Mesendoderm (in vitro differentiated cells): ENCODE measurements around the gene BACH2.

Source experiments
- DNase-seq: peaks from one replicate; pipeline ENCODE4 v3.0.0; 2013
- H2AK5ac ChIP-seq: 2 replicates; pipeline ENCODE4 v1.6.1; 2013; ENCODE audit warnings: low read length, inconsistent platforms
- H2BK120ac ChIP-seq: 2 replicates; pipeline ENCODE4 v1.6.1; 2013; ENCODE audit warnings: low read depth, mild to moderate bottlenecking, low read length, moderate library complexity, mixed read lengths
- H2BK15ac ChIP-seq: replicated peaks from 2 replicates; pipeline ENCODE4 v1.6.1; 2013; ENCODE audit warnings: low read depth, mild to moderate bottlenecking, moderate library complexity
- H2BK5ac ChIP-seq: 2 replicates; pipeline ENCODE4 v1.6.1; 2013; ENCODE audit warnings: low read length, inconsistent platforms
- H3K18ac ChIP-seq: 2 replicates; pipeline ENCODE4 v1.6.1; 2013; ENCODE audit warnings: mild to moderate bottlenecking, low read length, mixed read lengths
- H3K23ac ChIP-seq: one replicate; pipeline ENCODE4 v1.6.1; 2013; ENCODE audit warnings: low read length
- H3K27ac ChIP-seq: 2 replicates; pipeline ENCODE4 v1.5.1; 2013; ENCODE audit warnings: low read depth, mild to moderate bottlenecking, inconsistent platforms, low read length, moderate library complexity
- H3K27me3 ChIP-seq: 2 replicates; pipeline ENCODE4 v1.6.1; 2013; ENCODE audit warnings: low read length, control low read depth, mild to moderate bottlenecking, inconsistent platforms; ENCODE audit not compliant: insufficient read depth, poor library complexity
- H3K36me3 ChIP-seq: 2 replicates; pipeline ENCODE4 v1.6.1; 2013; ENCODE audit warnings: low read length, inconsistent platforms; ENCODE audit not compliant: control insufficient read depth, insufficient read depth
- H3K4ac ChIP-seq: one replicate; pipeline ENCODE4 v1.6.1; 2013; ENCODE audit warnings: low read depth, mild to moderate bottlenecking, low read length, moderate library complexity
- H3K4me1 ChIP-seq: 2 replicates; pipeline ENCODE4 v1.6.1; 2013; ENCODE audit warnings: low read depth, low read length, inconsistent platforms; ENCODE audit not compliant: control insufficient read depth
- H3K4me2 ChIP-seq: 2 replicates; pipeline ENCODE4 v1.6.1; 2013; ENCODE audit warnings: low read length
- H3K4me3 ChIP-seq: 2 replicates; pipeline ENCODE4 v1.5.1; 2013; ENCODE audit warnings: mild to moderate bottlenecking, low read length
- H3K56ac ChIP-seq: one replicate; pipeline ENCODE4 v1.6.1; 2013; ENCODE audit warnings: low read length
- H3K79me1 ChIP-seq: 2 replicates; pipeline ENCODE4 v1.6.1; 2013; ENCODE audit warnings: low read length, inconsistent platforms
- H3K79me2 ChIP-seq: 2 replicates; pipeline ENCODE4 v1.6.1; 2013; ENCODE audit warnings: mild to moderate bottlenecking, low read length; ENCODE audit not compliant: control insufficient read depth, insufficient read depth
- H3K9ac ChIP-seq: 2 replicates; pipeline ENCODE4 v1.6.1; 2013; ENCODE audit warnings: low read length, inconsistent platforms
- H4K5ac ChIP-seq: one replicate; pipeline ENCODE4 v1.6.1; 2013; ENCODE audit warnings: low read length
- H4K8ac ChIP-seq: one replicate; pipeline ENCODE4 v1.6.1; 2013; ENCODE audit warnings: low read depth, mild to moderate bottlenecking, control low read depth, low read length, moderate library complexity
- WGBS: extraction: QIAGEN DNeasy Blood & Tissue Kit; methylation state at CpG from one replicate; pipeline ENCODE4 v1.1.7; 2013; ENCODE audit warnings: low lambda C conversion rate, missing lambda C conversion rate; ENCODE audit not compliant: insufficient coverage; ENCODE audit errors: extremely low coverage; 5-methylcytosine and 5-hydroxymethylcytosine counted together

BACH2 gene

GRCh38 chr6:90226257-90226656, 70.4 kb downstream of the BACH2 start:
- DNase-seq, result peak; percentile 28
- H4K5ac ChIP-seq, result no peak overlapping the region
- H3K27me3 ChIP-seq, result no peaks in the 10 kb centered on the region
- no peak overlapping the region for H3K9ac ChIP-seq
- H3K4me3 ChIP-seq, result no peak overlapping the region
- H2BK120ac ChIP-seq, result no peak overlapping the region
- no CpG with 5 or more reads among the region's 2 CpGs for WGBS
- no peak overlapping the region for H3K27ac ChIP-seq
- no peak overlapping the region for H2BK5ac ChIP-seq
- H2BK15ac ChIP-seq, result no peak overlapping the region
- no peak overlapping the region for H3K18ac ChIP-seq
- no peaks in the 10 kb centered on the region for H3K79me2 ChIP-seq
- H2AK5ac ChIP-seq, result no peak overlapping the region
- H3K79me1 ChIP-seq, result no peaks in the 10 kb centered on the region
- H4K8ac ChIP-seq, result no peak overlapping the region
- no peak overlapping the region for H3K4ac ChIP-seq
- no peaks in the 10 kb centered on the region for H3K36me3 ChIP-seq
- H3K4me2 ChIP-seq, result no peak overlapping the region
- H3K23ac ChIP-seq, result no peak overlapping the region
- H3K4me1 ChIP-seq, result no peaks in the 10 kb centered on the region
- no peak overlapping the region for H3K56ac ChIP-seq

GRCh38 chr6:90224196-90224595, 72.4 kb downstream of the BACH2 start:
- Histone ChIP-seq H3K79me1 (no peaks in the 10 kb centered on the region), H3K4me1 (peaks cover under 1% of the 10 kb centered on the region), H3K36me3 (no peaks in the 10 kb centered on the region), H3K79me2 (no peaks in the 10 kb centered on the region), H2BK5ac (no peak overlapping the region), H3K18ac (no peak overlapping the region), H2BK15ac (no peak overlapping the region), H3K9ac (no peak overlapping the region), H3K4me2 (no peak overlapping the region), H3K4ac (no peak overlapping the region), H2BK120ac (no peak overlapping the region), H3K56ac (no peak overlapping the region), H4K8ac (no peak overlapping the region), H2AK5ac (no peak overlapping the region), H3K27me3 (no peaks in the 10 kb centered on the region), H3K4me3 (no peak overlapping the region), H4K5ac (no peak overlapping the region), H3K23ac (no peak overlapping the region), H3K27ac (no peak overlapping the region)
- no peak for DNase-seq
- no CpG with 5 or more reads among the region's 1 CpG for WGBS

- Histone ChIP-seq H2BK15ac (no peak overlapping the region), H3K4ac (no peak overlapping the region), H4K8ac (no peak overlapping the region), H2BK5ac (no peak overlapping the region), H3K4me3 (no peak overlapping the region), H3K56ac (no peak overlapping the region), H3K79me2 (no peaks in the 10 kb centered on the region), H3K27ac (no peak overlapping the region), H4K5ac (no peak overlapping the region), H3K4me2 (no peak overlapping the region), H3K23ac (no peak overlapping the region), H2AK5ac (no peak overlapping the region), H3K9ac (no peak overlapping the region), H3K27me3 (no peaks in the 10 kb centered on the region), H3K36me3 (no peaks in the 10 kb centered on the region), H3K79me1 (no peaks in the 10 kb centered on the region), H3K4me1 (peaks cover 6% of the 10 kb centered on the region), H2BK120ac (no peak overlapping the region), H3K18ac (no peak overlapping the region)
- no CpG with 5 or more reads among the region's 10 CpGs for WGBS
- DNase-seq, result peak; percentile 35
Measured at GRCh38 chr6:90222724-90223198, 73.9 kb downstream of the BACH2 start.

DNA sequence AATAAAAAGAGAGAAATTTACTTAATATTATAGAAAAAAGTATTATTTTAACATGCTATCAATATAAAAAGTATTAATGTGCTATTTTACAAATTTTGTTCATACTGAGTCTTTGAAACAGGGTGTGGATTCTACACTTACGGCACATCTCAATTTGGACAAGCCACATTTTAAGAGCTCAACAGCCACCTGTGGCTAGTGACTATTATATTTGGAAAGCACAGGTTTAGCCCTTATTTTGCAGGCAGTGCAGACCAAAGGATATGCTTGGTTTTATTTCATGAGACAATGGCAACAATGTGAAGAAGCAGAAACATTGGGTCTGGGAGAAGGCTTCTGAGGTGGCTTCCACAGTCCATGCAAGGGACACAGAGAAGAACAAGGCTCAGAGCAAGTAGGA, 74.6 kb downstream of the BACH2 start:
- DNase-seq, result no peak
- no peak overlapping the region for H3K23ac ChIP-seq
- H3K27ac ChIP-seq, result no peak overlapping the region
- no peak overlapping the region for H3K18ac ChIP-seq
- H3K4me3 ChIP-seq, result no peak overlapping the region
- no peak overlapping the region for H4K5ac ChIP-seq
- no peak overlapping the region for H4K8ac ChIP-seq
- H3K4me2 ChIP-seq, result no peak overlapping the region
- no peak overlapping the region for H2BK15ac ChIP-seq
- no peak overlapping the region for H3K4ac ChIP-seq
- no peaks in the 10 kb centered on the region for H3K27me3 ChIP-seq
- H3K4me1 ChIP-seq, result peaks cover 6% of the 10 kb centered on the region
- H3K9ac ChIP-seq, result no peak overlapping the region
- H3K56ac ChIP-seq, result no peak overlapping the region
- no peak overlapping the region for H2BK5ac ChIP-seq
- no peaks in the 10 kb centered on the region for H3K79me2 ChIP-seq
- H2BK120ac ChIP-seq, result no peak overlapping the region
- no peak overlapping the region for H2AK5ac ChIP-seq
- no peaks in the 10 kb centered on the region for H3K79me1 ChIP-seq
- H3K36me3 ChIP-seq, result no peaks in the 10 kb centered on the region
- no CpG with 5 or more reads among the region's 1 CpG for WGBS

- DNase-seq, result peak; percentile 40
- H3K4me3 ChIP-seq, result no peak overlapping the region
Measured at GRCh38 chr6:90221403-90221802, 75.2 kb downstream of the BACH2 start.

GRCh38 chr6:90220273-90220672, 76.4 kb downstream of the BACH2 start:
- Histone ChIP-seq H2BK15ac (no peak overlapping the region), H3K4ac (no peak overlapping the region), H3K23ac (no peak overlapping the region), H3K56ac (no peak overlapping the region), H3K4me3 (no peak overlapping the region), H3K9ac (no peak overlapping the region), H4K8ac (no peak overlapping the region), H4K5ac (no peak overlapping the region), H2BK5ac (no peak overlapping the region), H3K36me3 (no peaks in the 10 kb centered on the region), H3K79me2 (no peaks in the 10 kb centered on the region), H3K27ac (no peak overlapping the region), H2AK5ac (no peak overlapping the region), H2BK120ac (no peak overlapping the region), H3K18ac (no peak overlapping the region), H3K79me1 (no peaks in the 10 kb centered on the region), H3K27me3 (no peaks in the 10 kb centered on the region), H3K4me2 (no peak overlapping the region), H3K4me1 (peaks cover 9% of the 10 kb centered on the region)
- DNase-seq, result peak; percentile 13
- WGBS, result no CpG with 5 or more reads among the region's 1 CpG

More at GRCh38 chr6:90221403-90221802, 75.2 kb downstream of the BACH2 start:
- Histone ChIP-seq H3K27me3 (no peaks in the 10 kb centered on the region), H3K9ac (no peak overlapping the region), H3K56ac (no peak overlapping the region), H3K18ac (peak overlapping the region; percentile 42), H3K79me2 (no peaks in the 10 kb centered on the region), H2AK5ac (no peak overlapping the region), H4K8ac (no peak overlapping the region), H3K4me2 (no peak overlapping the region), H3K79me1 (no peaks in the 10 kb centered on the region), H2BK5ac (no peak overlapping the region), H2BK120ac (no peak overlapping the region), H3K4me1 (peaks cover 6% of the 10 kb centered on the region), H3K4ac (no peak overlapping the region), H3K23ac (no peak overlapping the region), H4K5ac (no peak overlapping the region), H3K36me3 (no peaks in the 10 kb centered on the region), H3K27ac (no peak overlapping the region), H2BK15ac (no peak overlapping the region)
- WGBS, result no CpG with 5 or more reads among the region's 4 CpGs
